Measurements from ENCODE around the gene CA10. TPM values are rescaled to one million over a fixed set of nuclear protein-coding genes. Genes with fewer than 3 reads are reported as not detected.

The CA10 gene
- total and polyA plus RNA-seq, 9 of the 15 experiments (the other 6 are each of a cell fraction or from before 2014, with no cell fraction given): not detected

- TF ChIP-seq MNT (conservative IDR thresholded peaks at IDR 0.05): no peak
- no peak for TF ChIP-seq TEAD4 (IDR thresholded peaks at IDR 0.05; ENCODE audit: low read length)
- TF ChIP-seq TEAD4 (CRISPR knock-in tag; IDR thresholded peaks at IDR 0.05; ENCODE audit: borderline replicate concordance): no peak
- TF ChIP-seq, protein P1, sequence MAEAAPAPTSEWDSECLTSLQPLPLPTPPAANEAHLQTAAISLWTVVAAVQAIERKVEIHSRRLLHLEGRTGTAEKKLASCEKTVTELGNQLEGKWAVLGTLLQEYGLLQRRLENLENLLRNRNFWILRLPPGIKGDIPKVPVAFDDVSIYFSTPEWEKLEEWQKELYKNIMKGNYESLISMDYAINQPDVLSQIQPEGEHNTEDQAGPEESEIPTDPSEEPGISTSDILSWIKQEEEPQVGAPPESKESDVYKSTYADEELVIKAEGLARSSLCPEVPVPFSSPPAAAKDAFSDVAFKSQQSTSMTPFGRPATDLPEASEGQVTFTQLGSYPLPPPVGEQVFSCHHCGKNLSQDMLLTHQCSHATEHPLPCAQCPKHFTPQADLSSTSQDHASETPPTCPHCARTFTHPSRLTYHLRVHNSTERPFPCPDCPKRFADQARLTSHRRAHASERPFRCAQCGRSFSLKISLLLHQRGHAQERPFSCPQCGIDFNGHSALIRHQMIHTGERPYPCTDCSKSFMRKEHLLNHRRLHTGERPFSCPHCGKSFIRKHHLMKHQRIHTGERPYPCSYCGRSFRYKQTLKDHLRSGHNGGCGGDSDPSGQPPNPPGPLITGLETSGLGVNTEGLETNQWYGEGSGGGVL (CRISPR knock-in tag; IDR thresholded peaks at IDR 0.05): no peak
- no peak for TF ChIP-seq GATAD2B (IDR thresholded peaks at IDR 0.05; ENCODE audit: borderline replicate concordance)
- TF ChIP-seq ZMIZ1 (IDR thresholded peaks at IDR 0.05; ENCODE audit: low read depth in 2 of 2, low read length in 2 of 2): no peak
- TF ChIP-seq, protein P2, sequence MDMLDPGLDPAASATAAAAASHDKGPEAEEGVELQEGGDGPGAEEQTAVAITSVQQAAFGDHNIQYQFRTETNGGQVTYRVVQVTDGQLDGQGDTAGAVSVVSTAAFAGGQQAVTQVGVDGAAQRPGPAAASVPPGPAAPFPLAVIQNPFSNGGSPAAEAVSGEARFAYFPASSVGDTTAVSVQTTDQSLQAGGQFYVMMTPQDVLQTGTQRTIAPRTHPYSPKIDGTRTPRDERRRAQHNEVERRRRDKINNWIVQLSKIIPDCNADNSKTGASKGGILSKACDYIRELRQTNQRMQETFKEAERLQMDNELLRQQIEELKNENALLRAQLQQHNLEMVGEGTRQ (CRISPR knock-in tag; IDR thresholded peaks at IDR 0.05): no peak
- no peak for TF ChIP-seq SAP30 (IDR thresholded peaks at IDR 0.05; ENCODE audit: borderline replicate concordance, insufficient read depth, low read depth, low read length, poor library complexity, severe bottlenecking)
- no peak for TF ChIP-seq TFE3 (CRISPR knock-in tag; IDR thresholded peaks at IDR 0.05)
Observed at GRCh38 chr17:52159246-52160135, 977 bp upstream of the CA10 start (continued).

All from K562 (cell line).